ENCODE results near the gene ATXN1. TPM values are rescaled to one million over a fixed set of nuclear protein-coding genes. Genes with fewer than 3 reads are reported as not detected.

Gene ATXN1
- total and polyA plus RNA-seq, 2 donors from 2014 or later, result 4.2 to 58.2 TPM

DNA sequence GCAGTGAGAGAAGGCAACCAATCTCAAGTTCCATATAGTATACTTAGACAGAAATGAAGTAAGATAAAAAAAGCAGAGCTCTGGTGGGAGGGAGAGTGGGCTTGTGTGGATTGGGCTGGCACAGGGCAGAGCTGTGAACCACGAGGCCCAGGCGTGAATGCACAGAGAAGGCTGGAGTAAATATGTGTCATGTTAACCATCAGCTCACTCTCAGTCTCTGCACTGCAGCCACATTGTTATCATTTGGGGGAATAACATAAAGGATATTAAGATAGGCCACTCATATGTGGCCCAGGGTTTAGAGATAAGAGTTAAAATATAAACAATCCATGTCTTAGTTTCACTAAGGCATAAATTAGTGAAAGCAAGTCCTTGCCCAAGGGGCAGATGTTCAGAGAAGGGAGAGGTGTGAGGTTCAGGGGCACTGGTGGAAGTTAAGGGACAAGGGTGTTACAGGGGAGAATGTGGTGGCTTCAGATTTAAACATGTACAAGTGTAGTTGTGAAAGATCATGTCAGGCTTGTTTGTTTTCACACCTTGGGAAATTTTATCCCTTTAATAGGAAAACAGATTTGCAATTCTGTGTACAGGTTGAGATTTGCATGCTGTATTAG, 508.5 kb downstream of the ATXN1 start:
- H3K4me3 ChIP-seq (ENCODE audit: low read length in 3 of 3), result no peak overlapping the region
- FAIRE-seq (no peak), DNase-seq (no peak)
- no peak overlapping the region for H3K9ac ChIP-seq (ENCODE audit: low read length in 3 of 3)
- TF ChIP-seq, protein P1, sequence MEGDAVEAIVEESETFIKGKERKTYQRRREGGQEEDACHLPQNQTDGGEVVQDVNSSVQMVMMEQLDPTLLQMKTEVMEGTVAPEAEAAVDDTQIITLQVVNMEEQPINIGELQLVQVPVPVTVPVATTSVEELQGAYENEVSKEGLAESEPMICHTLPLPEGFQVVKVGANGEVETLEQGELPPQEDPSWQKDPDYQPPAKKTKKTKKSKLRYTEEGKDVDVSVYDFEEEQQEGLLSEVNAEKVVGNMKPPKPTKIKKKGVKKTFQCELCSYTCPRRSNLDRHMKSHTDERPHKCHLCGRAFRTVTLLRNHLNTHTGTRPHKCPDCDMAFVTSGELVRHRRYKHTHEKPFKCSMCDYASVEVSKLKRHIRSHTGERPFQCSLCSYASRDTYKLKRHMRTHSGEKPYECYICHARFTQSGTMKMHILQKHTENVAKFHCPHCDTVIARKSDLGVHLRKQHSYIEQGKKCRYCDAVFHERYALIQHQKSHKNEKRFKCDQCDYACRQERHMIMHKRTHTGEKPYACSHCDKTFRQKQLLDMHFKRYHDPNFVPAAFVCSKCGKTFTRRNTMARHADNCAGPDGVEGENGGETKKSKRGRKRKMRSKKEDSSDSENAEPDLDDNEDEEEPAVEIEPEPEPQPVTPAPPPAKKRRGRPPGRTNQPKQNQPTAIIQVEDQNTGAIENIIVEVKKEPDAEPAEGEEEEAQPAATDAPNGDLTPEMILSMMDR (IDR thresholded peaks at IDR 0.05; ENCODE audit: borderline replicate concordance, extremely low read depth, insufficient read depth), result no peak
- no peaks in the 10 kb centered on the region for H3K36me3 ChIP-seq (ENCODE audit: control insufficient read depth in 2 of 3, insufficient read depth in 3 of 3, low read length in 3 of 3)
- H3K4me1 ChIP-seq (ENCODE audit: control insufficient read depth in 2 of 3, insufficient read depth in 2 of 3, low read depth in 1 of 3, low read length in 3 of 3), result no peaks in the 10 kb centered on the region
- H3K27me3 ChIP-seq (ENCODE audit: control insufficient read depth, insufficient read depth, low read length), result no peaks in the 10 kb centered on the region
- intact Hi-C loops (cut with DNase I), result no loop called here
- H3K9me3 ChIP-seq (ENCODE audit: control insufficient read depth in 2 of 3, insufficient read depth in 1 of 3, low read length in 3 of 3), result no peaks in the 10 kb centered on the region
- H3K27ac ChIP-seq (ENCODE audit: low read depth in 2 of 2, low read length in 2 of 2), result no peak overlapping the region

DNA sequence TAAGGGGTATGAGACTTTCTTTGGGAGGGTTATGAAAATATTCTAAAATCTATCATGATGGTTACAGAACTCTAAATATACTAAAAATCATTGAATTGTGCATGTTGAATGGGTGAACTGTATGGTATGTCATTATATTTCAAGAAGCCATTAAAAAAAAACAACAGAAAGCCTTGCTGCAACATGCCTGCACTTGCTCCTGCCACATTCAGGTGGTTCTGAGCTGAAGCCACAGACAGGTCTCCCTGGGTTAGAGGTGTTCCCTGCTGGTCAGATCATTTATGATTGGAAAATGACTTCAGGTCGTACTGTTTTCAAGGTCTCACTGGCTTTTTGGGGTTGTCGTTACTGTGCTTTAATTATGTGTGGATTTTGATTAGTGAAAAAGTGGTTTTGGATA, 509.6 kb downstream of the ATXN1 start:
- intact Hi-C loops (cut with DNase I), result no loop called here
- Histone ChIP-seq H3K9me3 (ENCODE audit: control insufficient read depth in 2 of 3, insufficient read depth in 1 of 3, low read length in 3 of 3) (no peaks in the 10 kb centered on the region), H3K27ac (ENCODE audit: low read depth in 2 of 2, low read length in 2 of 2) (no peak overlapping the region), H3K4me3 (ENCODE audit: low read length in 3 of 3) (no peak overlapping the region), H3K36me3 (ENCODE audit: control insufficient read depth in 2 of 3, insufficient read depth in 3 of 3, low read length in 3 of 3) (no peaks in the 10 kb centered on the region), H3K9ac (ENCODE audit: low read length in 3 of 3) (no peak overlapping the region), H3K4me1 (ENCODE audit: control insufficient read depth in 2 of 3, insufficient read depth in 2 of 3, low read depth in 1 of 3, low read length in 3 of 3) (no peaks in the 10 kb centered on the region), H3K27me3 (ENCODE audit: control insufficient read depth, insufficient read depth, low read length) (no peaks in the 10 kb centered on the region)
- DNase-seq, result no peak
- no peak for FAIRE-seq
- TF ChIP-seq, protein P1 (IDR thresholded peaks at IDR 0.05; ENCODE audit: borderline replicate concordance, extremely low read depth, insufficient read depth), result no peak

DNA sequence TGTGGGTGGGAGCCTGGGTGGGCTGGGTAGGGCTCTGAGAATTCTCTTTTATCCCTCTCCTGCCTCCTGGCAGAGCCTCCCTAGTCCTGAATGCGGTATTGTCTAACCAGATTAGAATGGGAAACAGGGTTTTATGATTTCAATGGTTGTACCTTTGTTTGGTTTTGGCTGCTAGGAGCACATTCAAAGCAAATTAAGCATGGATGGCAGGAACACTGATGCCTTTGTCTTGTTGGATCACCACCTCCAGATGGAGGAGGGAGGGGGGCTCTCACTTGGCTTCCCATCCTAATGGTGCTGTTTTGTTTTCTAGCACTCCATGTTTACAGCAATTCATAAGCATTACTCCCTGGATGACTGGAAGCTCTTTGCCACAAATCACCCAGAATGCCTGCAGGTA, 511.3 kb downstream of the ATXN1 start:
- no peaks in the 10 kb centered on the region for H3K36me3 ChIP-seq (ENCODE audit: control insufficient read depth in 2 of 3, insufficient read depth in 3 of 3, low read length in 3 of 3)
- FAIRE-seq, result no peak
- no peak overlapping the region for H3K27ac ChIP-seq (ENCODE audit: low read depth in 2 of 2, low read length in 2 of 2)
- no peaks in the 10 kb centered on the region for H3K27me3 ChIP-seq (ENCODE audit: control insufficient read depth, insufficient read depth, low read length)
- intact Hi-C loops (cut with DNase I), result no loop called here
- no peak for DNase-seq
- no peak overlapping the region for H3K4me3 ChIP-seq (ENCODE audit: low read length in 3 of 3)
- H3K9ac ChIP-seq (ENCODE audit: low read length in 3 of 3), result no peak overlapping the region
- no peaks in the 10 kb centered on the region for H3K4me1 ChIP-seq (ENCODE audit: control insufficient read depth in 2 of 3, insufficient read depth in 2 of 3, low read depth in 1 of 3, low read length in 3 of 3)
- no peaks in the 10 kb centered on the region for H3K9me3 ChIP-seq (ENCODE audit: control insufficient read depth in 2 of 3, insufficient read depth in 1 of 3, low read length in 3 of 3)
- TF ChIP-seq, protein P1 (IDR thresholded peaks at IDR 0.05; ENCODE audit: borderline replicate concordance, extremely low read depth, insufficient read depth), result no peak
